PC-3 (cell line): ENCODE data around the gene SHROOM3. TPM values are rescaled to one million over a fixed set of nuclear protein-coding genes. Genes with fewer than 3 reads are reported as not detected.

Source experiments
- ATAC-seq: fragments of 200-7000 bp; cut with Tn5 transposase; 2 replicates; pipeline ENCODE4 v1.9.1; 2020; ENCODE audit warnings: mild to moderate bottlenecking, moderate library complexity
- BruUV-seq: library from RNA; stranded (reverse); fragments of 400-500 nt; replicated peaks from 2 replicates; lab custom pipeline; 2021; lab: Mats Ljungman, UMichigan
- CTCF ChIA-PET: fragments of 300-600 bp; sonication (Branson Sonifier 250); formaldehyde crosslinking; loops from one replicate; lab custom pipeline; 2022; ENCODE audit warnings: antibody characterized with exemption; lab: Charles Lee
- POLR2A ChIA-PET: fragments of 300-600 bp; sonication (Branson Sonifier 250); formaldehyde crosslinking; loops from one replicate; lab custom pipeline; 2022; ENCODE audit warnings: antibody characterized with exemption; ENCODE audit not compliant: unreplicated experiment; lab: Charles Lee
- DNase-seq: peaks from one replicate; pipeline ENCODE4 v3.0.0-alpha.2; 2015
- H2AFZ ChIP-seq: fragments of 300-600 bp; sonication (generic); 2 replicates; pipeline ENCODE4 v1.6.0; 2016; ENCODE audit warnings: antibody characterized with exemption, low read length
- H3F3A ChIP-seq: fragments of 300-600 bp; sonication (generic); one replicate; pipeline ENCODE4 v1.6.0; 2017; ENCODE audit warnings: antibody characterized with exemption, low read length, control low read depth, mild to moderate bottlenecking; ENCODE audit not compliant: unreplicated experiment
- H3K27ac ChIP-seq: fragments of 300-600 bp; sonication (generic); 2 replicates; pipeline ENCODE4 v1.5.1; 2016; ENCODE audit warnings: mild to moderate bottlenecking, low read length
- H3K27me3 ChIP-seq: fragments of 300-600 bp; sonication (generic); 2 replicates; pipeline ENCODE4 v1.6.1; 2016; ENCODE audit warnings: low read length, mixed read lengths
- H3K36me3 ChIP-seq: fragments of 300-600 bp; sonication (generic); 2 replicates; pipeline ENCODE4 v1.6.1; 2016; ENCODE audit warnings: low read depth, mixed run types, low read length, mixed read lengths
- H3K4me1 ChIP-seq: fragments of 300-600 bp; sonication (generic); 2 replicates; pipeline ENCODE4 v1.5.1; 2016; ENCODE audit warnings: low read length; ENCODE audit not compliant: insufficient read depth
- H3K4me2 ChIP-seq: fragments of 300-600 bp; sonication (generic); 2 replicates; pipeline ENCODE4 v1.6.0; 2016; ENCODE audit warnings: low read length
- H3K4me3 ChIP-seq: fragments of 300-600 bp; sonication (generic); 2 replicates; pipeline ENCODE4 v1.5.1; 2016; ENCODE audit warnings: mild to moderate bottlenecking, low read length, mixed read lengths
- H3K79me2 ChIP-seq: fragments of 300-600 bp; sonication (generic); 2 replicates; pipeline ENCODE4 v1.6.1; 2017; ENCODE audit warnings: low read length, mixed read lengths
- H3K9ac ChIP-seq: fragments of 300-600 bp; sonication (generic); 2 replicates; pipeline ENCODE4 v1.6.0; 2016; ENCODE audit warnings: mild to moderate bottlenecking, low read length
- H3K9me2 ChIP-seq: fragments of 300-600 bp; sonication (generic); replicated peaks from 2 replicates; pipeline ENCODE4 v1.6.1; 2016; ENCODE audit warnings: mixed run types, low read length, mixed read lengths
- H3K9me3 ChIP-seq: fragments of 300-600 bp; sonication (generic); 2 replicates; pipeline ENCODE4 v1.6.1; 2016; ENCODE audit warnings: low read length, mixed read lengths
- H4K20me1 ChIP-seq: fragments of 300-600 bp; sonication (generic); 2 replicates; pipeline ENCODE4 v1.6.1; 2016; ENCODE audit warnings: low read length, mixed read lengths
- CTCF ChIP-seq: fragments of 300-600 bp; sonication (generic); conservative IDR thresholded peaks from 2 replicates; pipeline ENCODE4 v1.5.1; 2017; ENCODE audit warnings: antibody characterized with exemption, low read depth, mild to moderate bottlenecking, low read length
- EZH2 ChIP-seq: fragments of 300-600 bp; sonication (generic); IDR thresholded peaks from one replicate; pipeline ENCODE4 v1.6.1; 2017; ENCODE audit warnings: antibody characterized with exemption, mild to moderate bottlenecking, low read length; ENCODE audit not compliant: unreplicated experiment
- EZH2phosphoT487 ChIP-seq: fragments of 300-600 bp; sonication (generic); IDR thresholded peaks from 2 replicates; pipeline ENCODE4 v1.6.1; 2018; ENCODE audit warnings: mild to moderate bottlenecking, antibody characterized with exemption, low read length, borderline replicate concordance
- intact Hi-C: fragments of 100-400 bp; cut with micrococcal nuclease; formaldehyde crosslinking; loops from 2 replicates; pipeline ENCODE4 v1.9.0; 2023
- total RNA-seq: library from RNA; depleted of rRNA; stranded (reverse); fragments of >200 nt; gene quantifications from 2 replicates; pipeline ENCODE4 v1.2.3, GENCODE V29; 2014

SHROOM3 gene
- total RNA-seq, 1 experiment from 2014 or later, result 27.8 TPM

GRCh38 chr4:76531597-76531996 lies 96.6 kb downstream of the SHROOM3 start:
- Histone ChIP-seq H3K9me2 (no peaks in the 10 kb centered on the region), H3K79me2 (no peaks in the 10 kb centered on the region), H3K9ac (no peak overlapping the region), H3K4me3 (no peak overlapping the region), H3K4me2 (no peak overlapping the region), H3K36me3 (no peaks in the 10 kb centered on the region), H3F3A (peaks cover 4% of the 10 kb centered on the region), H3K9me3 (no peaks in the 10 kb centered on the region), H2AFZ (no peak overlapping the region), H3K27ac (peak overlapping the region; percentile 33; the same call in 1 of the 2 replicates), H3K4me1 (peaks cover 25% of the 10 kb centered on the region), H4K20me1 (no peaks in the 10 kb centered on the region), H3K27me3 (no peaks in the 10 kb centered on the region)
- DNase-seq (no peak), ATAC-seq (no peak)
- BruUV-seq, result no TSS peak
- intact Hi-C loops, result no loop called here
- CTCF ChIA-PET, result no interaction called here
- POLR2A ChIA-PET, result no interaction called here
- TF ChIP-seq CTCF (no peak), EZH2 (no peak), EZH2phosphoT487 (no peak)

- Histone ChIP-seq H3K79me2 (no peaks in the 10 kb centered on the region), H4K20me1 (no peaks in the 10 kb centered on the region), H3K4me1 (peaks cover 23% of the 10 kb centered on the region), H2AFZ (no peak overlapping the region), H3K36me3 (no peaks in the 10 kb centered on the region), H3K9me3 (no peaks in the 10 kb centered on the region), H3K27me3 (no peaks in the 10 kb centered on the region), H3K27ac (no peak overlapping the region), H3F3A (peaks cover 4% of the 10 kb centered on the region), H3K9ac (no peak overlapping the region), H3K9me2 (no peaks in the 10 kb centered on the region), H3K4me3 (no peak overlapping the region), H3K4me2 (no peak overlapping the region)
- TF ChIP-seq CTCF (no peak), EZH2phosphoT487 (no peak), EZH2 (no peak)
- DNase-seq (no peak), ATAC-seq (no peak)
- ChIA-PET POLR2A (no interaction called here), CTCF (no interaction called here)
- intact Hi-C loops, result no loop called here
- BruUV-seq, result no TSS peak
These were observed 97.8 kb downstream of the SHROOM3 start for GRCh38 chr4:76532805-76533204.

GRCh38 chr4:76533314-76533713 lies 98.3 kb downstream of the SHROOM3 start:
- Histone ChIP-seq H3K36me3 (no peaks in the 10 kb centered on the region), H3K9me2 (no peaks in the 10 kb centered on the region), H3F3A (peaks cover 4% of the 10 kb centered on the region), H3K4me1 (peaks cover 23% of the 10 kb centered on the region), H3K9ac (no peak overlapping the region), H3K9me3 (no peaks in the 10 kb centered on the region), H3K4me3 (no peak overlapping the region), H2AFZ (no peak overlapping the region), H3K27me3 (no peaks in the 10 kb centered on the region), H3K79me2 (no peaks in the 10 kb centered on the region), H3K4me2 (no peak overlapping the region), H3K27ac (no peak overlapping the region), H4K20me1 (no peaks in the 10 kb centered on the region)
- ChIA-PET POLR2A (no interaction called here), CTCF (no interaction called here)
- no peak for DNase-seq
- intact Hi-C loops, result no loop called here
- TF ChIP-seq EZH2phosphoT487 (no peak), EZH2 (no peak), CTCF (no peak)
- no peak for ATAC-seq
- no TSS peak for BruUV-seq
